Endothelial cell of umbilical vein (primary cell): Measurements from ENCODE around the gene SLC44A3. TPM values are rescaled to one million over a fixed set of nuclear protein-coding genes. Genes with fewer than 3 reads are reported as not detected.

Experiments used
- BruUV-seq: library from RNA; stranded (reverse); fragments of 400-500 nt; replicated peaks from 2 replicates; lab custom pipeline; 2021; lab: Mats Ljungman, UMichigan
- CTCF ChIA-PET: fragments of 300-600, 350-600 bp; sonication (Branson Sonifier 250); formaldehyde crosslinking; loops from one replicate; lab custom pipeline; 2021; ENCODE audit warnings: antibody characterized with exemption, inconsistent platforms; lab: Charles Lee
- POLR2A ChIA-PET: fragments of 300-600, 350-600 bp; sonication (Branson Sonifier 250); formaldehyde crosslinking; loops from one replicate; lab custom pipeline; 2021; ENCODE audit warnings: antibody characterized with exemption, inconsistent platforms; lab: Charles Lee
- DNase-seq: peaks from one replicate; pipeline ENCODE4 v3.0.0-alpha.2; 2011; ENCODE audit warnings: low read depth, low spot score
- FAIRE-seq: peaks from 2 replicates; lab custom pipeline; 2011; peaks lifted over from hg19 to GRCh38; lab: Jason Lieb, UNC
- H2AFZ ChIP-seq: 2 replicates; pipeline ENCODE4 v1.6.0; 2012; ENCODE audit warnings: low read depth, low read length, control low read depth, inconsistent platforms
- H3K27ac ChIP-seq: 2 replicates; pipeline ENCODE4 v1.5.1; 2011; ENCODE audit warnings: low read depth, mild to moderate bottlenecking, control low read depth, low read length, moderate library complexity; ENCODE audit not compliant: insufficient read depth
- H3K27me3 ChIP-seq, 2 experiments: 2 replicates each; pipeline versions ENCODE4 v1.6.0 to v1.6.1; 2011; ENCODE audit warnings: low read length in 2 of 2, mixed read lengths in 1 of 2; ENCODE audit not compliant: control insufficient read depth in 2 of 2, insufficient read depth in 2 of 2
- H3K36me3 ChIP-seq, 2 experiments: 2 replicates in 1 of 2; 3 replicates in 1 of 2; pipeline ENCODE4 v1.5.1; 2011; ENCODE audit warnings: low read length in 2 of 2, mild to moderate bottlenecking in 1 of 2, moderate library complexity in 1 of 2; ENCODE audit not compliant: control insufficient read depth in 2 of 2, insufficient read depth in 2 of 2; ENCODE audit errors: extremely low read depth in 1 of 2
- H3K4me1 ChIP-seq: 3 replicates; pipeline ENCODE4 v1.5.1; 2011; ENCODE audit warnings: mild to moderate bottlenecking, low read length; ENCODE audit not compliant: control insufficient read depth, insufficient read depth; ENCODE audit errors: extremely low read depth
- H3K4me2 ChIP-seq: 2 replicates; pipeline ENCODE4 v1.6.1; 2011; ENCODE audit warnings: low read length, control low read depth, mixed read lengths; ENCODE audit not compliant: insufficient read depth
- H3K4me3 ChIP-seq, 3 experiments: fragments of 200-600 bp in 1 of 3; sonication (generic), shearing (Covaris generic) in 1 of 3; replicated peaks in 1 of 3; 2 replicates each; pipeline ENCODE4 v1.5.1; 2011 to 2016; ENCODE audit warnings: control low read depth in 3 of 3, low read length in 3 of 3, mild to moderate bottlenecking in 2 of 3, inconsistent platforms in 1 of 3, low read depth in 1 of 3, moderate library complexity in 1 of 3; ENCODE audit not compliant: insufficient read depth in 1 of 3
- H3K79me2 ChIP-seq: 2 replicates; pipeline ENCODE4 v1.6.0; 2012; ENCODE audit warnings: low read length, inconsistent platforms; ENCODE audit not compliant: control insufficient read depth, insufficient read depth
- H3K9ac ChIP-seq: replicated peaks from 2 replicates; pipeline ENCODE3; 2011; ENCODE audit warnings: low read length, control low read depth; ENCODE audit not compliant: insufficient read depth; ENCODE audit errors: extremely low read depth
- H3K9me1 ChIP-seq: replicated peaks from 3 replicates; pipeline ENCODE4 v1.6.0; 2011; ENCODE audit warnings: mild to moderate bottlenecking, low read length; ENCODE audit not compliant: control insufficient read depth, insufficient read depth; ENCODE audit errors: extremely low read depth
- H3K9me3 ChIP-seq: replicated peaks from 2 replicates; pipeline ENCODE4 v1.5.1; 2012; ENCODE audit warnings: low read length, inconsistent platforms; ENCODE audit not compliant: control insufficient read depth, insufficient read depth
- H4K20me1 ChIP-seq: replicated peaks from 2 replicates; pipeline ENCODE3; 2011; ENCODE audit warnings: mild to moderate bottlenecking, low read length; ENCODE audit not compliant: control insufficient read depth, insufficient read depth; ENCODE audit errors: extremely low read depth
- EZH2 ChIP-seq: IDR thresholded peaks from 2 replicates; pipeline ENCODE4 v1.6.1; 2012; ENCODE audit warnings: borderline replicate concordance, low read depth, mild to moderate bottlenecking, moderate library complexity, low read length, inconsistent platforms; ENCODE audit not compliant: severe bottlenecking
- FOS ChIP-seq: IDR thresholded peaks from 2 replicates; pipeline ENCODE4 v1.6.1; 2011; ENCODE audit warnings: mild to moderate bottlenecking, low read length, moderate library complexity, borderline replicate concordance; ENCODE audit not compliant: insufficient read depth
- GATA2 ChIP-seq: IDR thresholded peaks from 2 replicates; pipeline ENCODE4 v1.7.0; 2011; ENCODE audit warnings: low read depth, mild to moderate bottlenecking, moderate library complexity, mixed read lengths, low read length; ENCODE audit not compliant: insufficient read length, insufficient read depth
- JUN ChIP-seq: IDR thresholded peaks from 2 replicates; pipeline ENCODE4 v1.6.1; 2011; ENCODE audit warnings: borderline replicate concordance, low read depth; ENCODE audit not compliant: insufficient read length, insufficient read depth
- MYC ChIP-seq: IDR thresholded peaks from one replicate; pipeline ENCODE4 v1.6.1; 2011; ENCODE audit warnings: mild to moderate bottlenecking, low read depth, low read length
- POLR2A ChIP-seq: IDR thresholded peaks from 2 replicates; pipeline ENCODE4 v1.6.1; 2012; ENCODE audit warnings: low read depth, mild to moderate bottlenecking, control low read depth, low read length
- POLR2AphosphoS5 ChIP-seq: IDR thresholded peaks from 2 replicates; pipeline ENCODE4 v1.6.1; 2012; ENCODE audit warnings: low read depth, mild to moderate bottlenecking, control low read depth, low read length, moderate library complexity; ENCODE audit not compliant: insufficient read depth
- dilution Hi-C: fragments of 300-500 bp; cut with MboI; formaldehyde crosslinking; loops from one replicate; pipeline ENCODE4 v1.15.0; 2019; ENCODE audit warnings: low sequenced_read_pairs; ENCODE audit not compliant: extremely low pct_ligation_motif_present
- intact Hi-C: fragments of 100-400 bp; cut with micrococcal nuclease; formaldehyde crosslinking; loops from one replicate; pipeline ENCODE4 v1.10.0; 2022
- polyA plus RNA-seq, 4 experiments: library from polyadenylated mRNA; depleted of rRNA in 3 of 4; stranded (reverse) in 3 of 4; unstranded in 1 of 4; fragments of >200 nt; gene quantifications; 2 replicates each; pipeline versions ENCODE4 v1.2.1 to v1.2.3, GENCODE V29; 2011 to 2012; ENCODE audit warnings: missing spikeins in 1 of 4
- total RNA-seq: library from RNA; stranded (reverse); gene quantifications from 2 replicates; pipeline ENCODE4 v1.2.3, GENCODE V29; 2021
- TF ChIP-seq, protein P1 (sequence below), 2 donors: IDR thresholded peaks; 1 replicate in 1 of 2; 2 replicates in 1 of 2; pipeline ENCODE4 v1.5.1; 2011; ENCODE audit warnings: low read length in 2 of 2, mild to moderate bottlenecking in 2 of 2, moderate library complexity in 2 of 2, control low read depth in 1 of 2, inconsistent platforms in 1 of 2, low read depth in 1 of 2; ENCODE audit not compliant: insufficient read depth in 1 of 2; ENCODE audit errors: extremely low read depth in 1 of 2
- TF ChIP-seq, protein P2 (sequence below): IDR thresholded peaks from 2 replicates; pipeline ENCODE4 v1.6.1; 2011; ENCODE audit not compliant: insufficient read depth, insufficient read length

The SLC44A3 gene
- total and polyA plus RNA-seq, 2 donors (not counting 3 experiments of a cell fraction or from before 2014, with no cell fraction given): 0.29 to 0.42 TPM

DNA sequence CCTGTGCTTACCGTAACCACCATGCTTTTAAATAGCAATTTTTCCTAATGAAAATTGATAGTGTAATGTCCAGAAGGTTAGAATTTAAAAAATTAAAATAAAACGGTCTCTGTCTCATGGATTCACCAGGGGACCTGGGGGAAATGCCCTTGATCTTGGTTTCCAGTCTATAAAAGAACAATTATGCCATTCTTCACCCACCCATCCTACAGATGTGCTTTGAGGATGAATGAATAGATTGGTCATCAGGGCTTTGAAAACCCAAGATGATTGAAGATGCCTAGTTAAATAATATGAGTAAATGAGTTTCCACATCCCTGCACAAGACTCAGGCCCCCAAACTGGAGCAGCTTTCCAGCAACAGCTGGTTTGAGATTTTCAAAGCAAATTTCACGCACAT is 68.0 kb downstream of the SLC44A3 start:
- DNase-seq (no peak), FAIRE-seq (no peak)
- Histone ChIP-seq H3K9ac (no peak overlapping the region), H4K20me1 (no peaks in the 10 kb centered on the region), H3K9me1 (no peaks in the 10 kb centered on the region), H3K9me3 (no peaks in the 10 kb centered on the region), H3K36me3 (peaks cover 0 to 2% of the 10 kb centered on the region in 2 experiments), H3K4me3 (no peak overlapping the region), H2AFZ (no peak overlapping the region), H3K4me2 (no peak overlapping the region), H3K79me2 (no peaks in the 10 kb centered on the region), H3K27ac (no peak overlapping the region), H3K27me3 (no peaks in the 10 kb centered on the region), H3K4me1 (peaks cover 3% of the 10 kb centered on the region)
- TF ChIP-seq POLR2AphosphoS5 (no peak), POLR2A (no peak), JUN (no peak), GATA2 (no peak), FOS (no peak), MYC (no peak), EZH2 (no peak)
- TF ChIP-seq, protein P1, sequence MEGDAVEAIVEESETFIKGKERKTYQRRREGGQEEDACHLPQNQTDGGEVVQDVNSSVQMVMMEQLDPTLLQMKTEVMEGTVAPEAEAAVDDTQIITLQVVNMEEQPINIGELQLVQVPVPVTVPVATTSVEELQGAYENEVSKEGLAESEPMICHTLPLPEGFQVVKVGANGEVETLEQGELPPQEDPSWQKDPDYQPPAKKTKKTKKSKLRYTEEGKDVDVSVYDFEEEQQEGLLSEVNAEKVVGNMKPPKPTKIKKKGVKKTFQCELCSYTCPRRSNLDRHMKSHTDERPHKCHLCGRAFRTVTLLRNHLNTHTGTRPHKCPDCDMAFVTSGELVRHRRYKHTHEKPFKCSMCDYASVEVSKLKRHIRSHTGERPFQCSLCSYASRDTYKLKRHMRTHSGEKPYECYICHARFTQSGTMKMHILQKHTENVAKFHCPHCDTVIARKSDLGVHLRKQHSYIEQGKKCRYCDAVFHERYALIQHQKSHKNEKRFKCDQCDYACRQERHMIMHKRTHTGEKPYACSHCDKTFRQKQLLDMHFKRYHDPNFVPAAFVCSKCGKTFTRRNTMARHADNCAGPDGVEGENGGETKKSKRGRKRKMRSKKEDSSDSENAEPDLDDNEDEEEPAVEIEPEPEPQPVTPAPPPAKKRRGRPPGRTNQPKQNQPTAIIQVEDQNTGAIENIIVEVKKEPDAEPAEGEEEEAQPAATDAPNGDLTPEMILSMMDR (IDR thresholded peaks at IDR 0.05; ENCODE audit: extremely low read depth in 1 of 2, insufficient read depth in 1 of 2, low read depth in 1 of 2, low read length in 2 of 2): no peak
- TF ChIP-seq, protein P2, sequence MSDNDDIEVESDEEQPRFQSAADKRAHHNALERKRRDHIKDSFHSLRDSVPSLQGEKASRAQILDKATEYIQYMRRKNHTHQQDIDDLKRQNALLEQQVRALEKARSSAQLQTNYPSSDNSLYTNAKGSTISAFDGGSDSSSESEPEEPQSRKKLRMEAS: no peak
- POLR2A ChIA-PET: no interaction called here
- CTCF ChIA-PET: interaction anchor here (2.6 to 6.9 kb wide), 3 partner anchors 34 to 155 kb away, joined by 12 to 38 read pairs (median 26); no protein-coding TSS in a partner anchor
- intact Hi-C loops (no loop called here), dilution Hi-C loops (no loop called here)
- BruUV-seq: no TSS peak
